ENCODE measurements around the gene COL23A1.

Gene COL23A1

DNA sequence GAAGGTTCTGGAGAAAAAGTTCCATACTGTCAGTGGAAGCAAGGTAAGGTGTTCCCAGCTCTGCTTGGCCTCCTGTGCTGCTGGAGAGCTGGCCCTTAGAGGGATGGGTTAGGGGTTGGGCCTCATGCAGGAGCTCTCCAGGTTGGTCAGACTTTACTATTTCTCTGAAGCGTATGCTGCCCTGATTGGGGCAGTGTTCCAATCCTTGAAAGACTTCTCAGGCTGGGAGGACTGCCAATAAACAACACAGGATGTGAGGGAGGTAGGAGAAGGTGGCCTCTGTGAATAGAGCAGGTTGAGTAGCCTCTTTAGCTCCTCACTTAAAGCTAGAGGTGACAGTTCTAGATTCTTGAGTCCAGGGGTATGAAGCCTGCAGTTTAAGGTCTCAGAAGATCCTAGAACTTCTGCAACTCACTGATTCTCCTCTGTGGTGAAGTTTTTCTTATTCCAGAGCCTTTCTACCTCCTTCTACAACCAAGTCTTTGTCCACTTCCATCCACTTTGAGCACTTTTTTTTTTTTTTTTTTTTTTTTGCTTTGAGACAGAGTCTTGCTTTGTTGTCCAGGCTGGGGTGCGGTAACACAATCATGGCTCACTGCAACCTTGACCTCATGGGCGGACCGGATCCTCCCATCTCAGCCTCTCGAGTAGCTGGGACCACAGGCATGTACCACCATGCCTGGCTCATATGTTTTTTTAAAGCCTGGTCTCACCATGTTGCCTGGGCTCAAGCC, 382.8 kb downstream of the COL23A1 start:
- TF ChIP-seq GATA2 (IDR thresholded peaks at IDR 0.05; ENCODE audit: low read depth, low read length), result no peak
- no peak for TF ChIP-seq GATA3 (IDR thresholded peaks at IDR 0.05; ENCODE audit: low read depth, low read length)

- TF ChIP-seq GATA3 (IDR thresholded peaks at IDR 0.05; ENCODE audit: low read depth, low read length) (no peak), GATA2 (IDR thresholded peaks at IDR 0.05; ENCODE audit: low read depth, low read length) (no peak)
Measured at GRCh38 chr5:178206166-178207101, 383.8 kb downstream of the COL23A1 start.

DNA sequence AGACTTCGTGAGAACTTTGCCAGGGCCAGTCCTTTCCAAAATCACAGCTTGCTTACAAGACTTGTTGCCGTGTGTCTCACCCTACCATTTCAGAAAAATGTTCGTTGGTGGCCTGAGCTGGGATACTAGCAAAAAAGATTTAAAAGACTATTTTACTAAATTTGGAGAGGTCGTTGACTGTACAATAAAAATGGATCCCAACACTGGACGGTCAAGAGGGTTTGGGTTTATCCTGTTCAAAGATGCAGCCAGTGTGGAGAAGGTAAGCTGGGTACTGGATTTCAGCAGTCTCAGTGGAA, 384.5 kb downstream of the COL23A1 start:
- TF ChIP-seq GATA2 (IDR thresholded peaks at IDR 0.05; ENCODE audit: low read depth, low read length), result no peak
- no peak for TF ChIP-seq GATA3 (IDR thresholded peaks at IDR 0.05; ENCODE audit: low read depth, low read length)

DNA sequence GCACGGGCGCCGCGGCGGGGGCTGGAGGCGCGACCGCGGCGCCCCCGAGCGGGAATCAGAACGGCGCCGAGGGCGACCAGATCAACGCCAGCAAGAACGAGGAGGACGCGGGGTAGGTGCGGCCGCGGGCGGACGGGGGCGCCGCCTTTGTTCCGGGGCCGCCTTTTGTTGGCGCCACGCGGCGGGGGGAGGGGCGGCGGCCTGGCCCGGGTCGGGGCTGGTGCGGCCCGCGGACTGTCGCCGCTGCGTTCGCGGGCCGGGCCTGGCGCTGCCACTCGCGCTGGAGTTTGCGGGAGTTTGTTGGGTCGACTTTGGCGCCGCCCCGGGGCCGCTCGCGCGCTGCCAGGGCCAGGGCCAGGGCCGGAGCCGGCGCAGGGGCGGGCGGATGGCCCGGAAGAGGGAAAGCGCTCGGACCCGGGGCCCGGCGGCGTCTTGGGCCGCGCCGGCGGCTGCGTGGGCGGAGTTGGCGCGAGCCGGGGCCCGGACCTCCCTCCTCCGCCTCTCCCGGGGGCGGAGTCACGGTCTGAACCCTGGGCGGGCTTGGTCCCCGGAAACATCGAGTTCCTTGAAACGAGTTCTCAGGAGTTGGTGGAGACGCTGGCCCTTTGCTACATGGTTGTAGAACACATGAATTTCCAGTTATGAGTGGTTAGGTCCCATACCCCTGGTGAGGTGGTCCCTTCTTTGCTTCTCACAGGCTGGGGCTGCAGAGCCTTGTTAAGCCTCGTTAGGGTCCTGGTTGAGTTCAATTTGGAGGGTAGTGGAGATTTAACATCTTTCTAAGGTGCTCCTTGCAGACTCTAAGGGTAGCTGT, 385.1 kb downstream of the COL23A1 start:
- TF ChIP-seq GATA2 (IDR thresholded peaks at IDR 0.05; ENCODE audit: low read depth, low read length) (no peak), GATA3 (IDR thresholded peaks at IDR 0.05; ENCODE audit: low read depth, low read length) (no peak)

DNA sequence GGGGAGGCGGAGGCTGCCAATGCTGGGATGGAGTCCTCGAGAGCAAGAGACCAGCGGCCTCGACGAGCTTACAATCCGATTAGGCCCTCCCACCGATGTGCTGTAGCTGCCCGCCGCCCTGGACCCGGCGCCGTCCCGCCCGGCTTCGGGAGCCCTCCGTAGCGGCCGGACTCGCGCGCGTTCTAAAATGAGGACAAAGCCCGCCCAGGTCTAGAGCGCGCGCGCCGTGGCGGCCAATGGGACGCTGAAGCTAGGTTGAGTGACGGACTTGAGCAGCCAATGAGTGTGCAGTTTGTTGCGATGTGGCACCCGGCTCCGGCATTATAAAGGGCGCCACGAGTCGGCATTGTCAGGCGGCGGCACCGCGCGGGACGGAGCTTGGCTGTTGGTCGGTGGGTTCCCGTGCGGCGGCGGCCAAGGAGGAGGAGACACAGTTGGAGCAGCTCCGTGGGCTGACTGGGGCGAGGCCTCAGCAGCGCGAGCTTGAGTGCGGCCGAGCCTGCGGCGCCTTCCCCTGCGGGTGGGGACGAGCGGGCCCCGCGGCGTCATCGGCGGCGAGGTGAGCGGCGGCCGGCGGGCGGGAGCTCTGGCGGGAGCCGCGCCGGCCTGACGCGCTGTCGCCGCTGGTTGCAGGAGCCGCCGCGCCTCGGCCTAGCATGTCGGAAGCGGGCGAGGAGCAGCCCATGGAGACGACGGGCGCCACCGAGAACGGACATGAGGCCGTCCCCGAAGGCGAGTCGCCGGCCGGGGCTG, 385.8 kb downstream of the COL23A1 start, which contains the start of gene HNRNPAB:
Gene HNRNPAB (plus strand): TSS at position 352 of the 753 bp plus-strand sequence. CDS start 305 bp downstream, at position 657.
- TF ChIP-seq GATA2 (IDR thresholded peaks at IDR 0.05; ENCODE audit: low read depth, low read length) (no peak), GATA3 (IDR thresholded peaks at IDR 0.05; ENCODE audit: low read depth, low read length) (no peak)

- TF ChIP-seq GATA2 (IDR thresholded peaks at IDR 0.05; ENCODE audit: low read depth, low read length), result no peak
- TF ChIP-seq GATA3 (IDR thresholded peaks at IDR 0.05; ENCODE audit: low read depth, low read length), result no peak
Measured at GRCh38 chr5:178203670-178204181, 386.5 kb downstream of the COL23A1 start.

GRCh38 chr5:178202541-178202940, 387.7 kb downstream of the COL23A1 start:
- TF ChIP-seq GATA3 (IDR thresholded peaks at IDR 0.05; ENCODE audit: low read depth, low read length), result no peak
- no peak for TF ChIP-seq GATA2 (IDR thresholded peaks at IDR 0.05; ENCODE audit: low read depth, low read length)

- no peak for TF ChIP-seq GATA3 (IDR thresholded peaks at IDR 0.05; ENCODE audit: low read depth, low read length)
- no peak for TF ChIP-seq GATA2 (IDR thresholded peaks at IDR 0.05; ENCODE audit: low read depth, low read length)
Measured at GRCh38 chr5:178201927-178202235, 388.3 kb downstream of the COL23A1 start.

DNA sequence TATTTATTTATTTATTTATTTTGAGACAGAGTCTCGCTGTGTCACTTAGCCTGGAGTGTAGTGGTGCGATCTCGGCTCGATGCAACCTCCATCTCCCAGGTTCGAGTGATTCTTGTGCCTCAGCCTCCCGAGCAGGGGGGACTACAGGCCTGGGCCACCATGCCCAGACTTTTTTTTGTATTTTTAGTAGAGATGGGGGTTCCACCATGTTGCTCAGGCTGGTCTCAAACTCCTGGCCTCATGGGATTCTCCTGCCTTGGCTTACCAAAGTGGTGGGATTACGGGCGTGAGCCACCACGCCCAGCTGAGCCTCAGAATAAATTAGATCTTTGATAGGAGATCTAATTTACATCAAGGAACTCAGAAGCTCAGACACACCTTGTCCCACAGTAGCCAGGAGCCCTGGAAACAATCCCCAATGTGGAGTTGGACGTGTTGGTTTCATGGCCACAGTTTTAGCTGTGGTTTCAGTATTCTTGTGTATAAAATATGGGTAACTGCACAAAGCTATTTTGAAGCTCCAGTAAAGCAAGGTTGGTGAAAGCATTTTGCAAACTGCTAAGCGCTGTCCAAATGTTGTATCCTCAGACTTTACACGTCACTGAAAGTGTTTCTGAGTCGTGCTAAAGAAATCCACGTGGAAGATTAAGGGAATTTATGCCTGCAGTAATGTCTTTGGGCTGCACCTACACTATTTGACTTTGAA, 388.8 kb downstream of the COL23A1 start:
- no peak for TF ChIP-seq GATA2 (IDR thresholded peaks at IDR 0.05; ENCODE audit: low read depth, low read length)
- TF ChIP-seq GATA3 (IDR thresholded peaks at IDR 0.05; ENCODE audit: low read depth, low read length), result no peak

GRCh38 chr5:178199581-178200434, 390.4 kb downstream of the COL23A1 start:
- TF ChIP-seq GATA2 (IDR thresholded peaks at IDR 0.05; ENCODE audit: low read depth, low read length) (no peak), GATA3 (IDR thresholded peaks at IDR 0.05; ENCODE audit: low read depth, low read length) (no peak)

DNA sequence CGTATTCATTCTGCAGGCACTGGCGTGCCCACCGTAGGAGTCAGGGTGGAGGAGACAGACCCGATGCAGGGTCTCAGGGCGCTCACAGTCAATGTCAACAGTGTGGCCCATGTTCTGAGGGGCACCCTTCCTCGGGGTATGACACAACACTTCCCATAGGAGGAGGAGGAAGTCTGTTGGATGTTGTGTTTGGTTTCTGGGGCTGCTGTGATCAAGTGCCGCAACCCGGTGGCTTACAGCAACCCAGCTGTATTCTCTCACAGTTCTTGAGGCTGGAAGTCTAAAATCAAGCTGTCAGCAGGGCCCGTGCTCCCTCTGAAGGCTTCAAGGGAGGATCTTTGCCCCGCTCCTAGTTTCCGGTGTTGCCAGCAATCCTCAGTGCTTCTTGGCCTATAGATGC, 391.5 kb downstream of the COL23A1 start:
- TF ChIP-seq GATA3 (IDR thresholded peaks at IDR 0.05; ENCODE audit: low read depth, low read length) (no peak), GATA2 (IDR thresholded peaks at IDR 0.05; ENCODE audit: low read depth, low read length) (no peak)

- TF ChIP-seq GATA2 (IDR thresholded peaks at IDR 0.05; ENCODE audit: low read depth, low read length) (no peak), GATA3 (IDR thresholded peaks at IDR 0.05; ENCODE audit: low read depth, low read length) (no peak)
Measured at GRCh38 chr5:178196986-178197385, 393.2 kb downstream of the COL23A1 start.

All from SH-SY5Y (cell line).